Activated CD8-positive, alpha-beta memory T cell treated with anti-CD3 and anti-CD28 coated beads for 36 hours (primary cell): ENCODE measurements around the gene PLAU. TPM values are rescaled to one million over a fixed set of nuclear protein-coding genes. Genes with fewer than 3 reads are reported as not detected.
"Not testable (repeated sequence)": the region's sequence is repeated elsewhere in the genome, so short reads cannot be mapped to it uniquely, and the experiment has no call there.

Experiments used
- CTCF ChIA-PET: fragments of 350-600 bp; sonication (Branson Sonifier 250); formaldehyde crosslinking; loops from one replicate; lab custom pipeline; 2021; ENCODE audit warnings: antibody characterized with exemption; lab: Charles Lee
- POLR2A ChIA-PET: fragments of 350-600 bp; sonication (Branson Sonifier 250); formaldehyde crosslinking; loops from one replicate; lab custom pipeline; 2021; ENCODE audit warnings: antibody characterized with exemption; lab: Charles Lee
- total RNA-seq, 2 experiments: library from RNA; stranded (reverse); gene quantifications; one replicate each; pipeline ENCODE4 v1.2.3, GENCODE V29; 2021

Gene PLAU
- total RNA-seq, 2 experiments from 2014 or later: 0.25 to 0.38 TPM

DNA sequence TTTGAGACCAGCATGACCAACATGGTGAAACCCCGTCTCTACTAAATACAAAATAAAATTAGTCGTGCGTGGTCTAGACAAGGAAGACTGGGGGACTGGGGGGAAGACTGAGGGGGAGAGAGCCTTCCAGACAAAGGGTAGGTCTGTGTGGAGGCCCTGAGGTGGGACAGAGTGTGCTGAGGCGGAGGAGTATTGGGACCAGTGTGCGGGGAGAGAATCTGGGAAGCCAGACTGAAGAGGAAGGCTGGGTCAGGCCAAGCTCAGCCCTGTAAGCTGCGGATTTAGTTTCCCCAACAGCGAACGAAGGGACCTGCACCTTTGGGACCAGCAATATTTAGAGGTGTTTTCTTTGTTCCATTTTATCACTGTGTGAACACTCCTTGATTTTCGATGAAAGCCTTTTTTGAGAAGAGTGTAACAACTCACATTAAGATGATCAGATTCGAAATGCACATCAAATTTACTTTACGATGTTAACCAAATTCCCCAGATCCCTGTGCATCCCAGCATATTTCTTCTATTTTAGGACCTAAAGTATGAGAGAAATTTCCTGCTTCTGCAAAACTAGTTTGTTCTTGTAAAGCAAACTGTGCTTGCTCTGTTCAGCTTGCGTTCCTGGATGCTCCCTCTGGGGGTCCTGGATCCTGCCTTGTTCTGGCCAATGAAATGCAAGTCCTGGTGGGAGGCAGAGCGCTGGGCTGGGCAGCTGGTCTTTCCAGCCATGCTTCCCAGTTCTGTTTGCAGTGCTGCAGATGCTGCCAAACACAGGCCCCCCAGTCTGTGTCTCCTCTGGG, 39.4 kb downstream of the PLAU start:
- CTCF ChIA-PET: no interaction called here

DNA sequence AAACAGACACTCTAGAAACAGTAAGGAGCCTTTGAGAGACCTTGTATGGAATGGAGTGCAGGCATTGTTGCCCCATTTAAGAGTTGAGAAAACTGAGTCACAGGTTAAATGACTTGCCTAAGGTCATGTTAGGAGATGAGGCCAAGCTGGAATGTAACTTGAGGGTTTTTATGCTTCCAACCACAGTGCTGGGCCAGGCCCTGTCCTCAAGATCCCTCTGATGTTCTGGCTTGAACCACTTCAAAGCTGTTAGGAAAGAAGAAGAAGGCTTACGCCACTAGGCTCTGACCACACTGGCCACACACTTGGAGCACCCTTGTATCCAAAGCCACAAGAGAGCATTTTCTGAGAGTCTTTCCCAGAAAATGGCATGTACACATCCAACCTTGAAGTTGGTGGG, 42.7 kb downstream of the PLAU start:
- CTCF ChIA-PET: interaction anchor here (0.6 to 2.6 kb wide), 6 partner anchors 10 to 127 kb away, joined by 3 to 13 read pairs (median 4); no protein-coding TSS in a partner anchor
- POLR2A ChIA-PET: interaction anchor here (1.3 kb wide), 1 partner anchor 80 kb away, joined by 3 read pairs; the partner anchor contains the start of gene CAMK2G

More for the DNA sequence above, 39.4 kb downstream of the PLAU start:
- POLR2A ChIA-PET: no interaction called here

DNA sequence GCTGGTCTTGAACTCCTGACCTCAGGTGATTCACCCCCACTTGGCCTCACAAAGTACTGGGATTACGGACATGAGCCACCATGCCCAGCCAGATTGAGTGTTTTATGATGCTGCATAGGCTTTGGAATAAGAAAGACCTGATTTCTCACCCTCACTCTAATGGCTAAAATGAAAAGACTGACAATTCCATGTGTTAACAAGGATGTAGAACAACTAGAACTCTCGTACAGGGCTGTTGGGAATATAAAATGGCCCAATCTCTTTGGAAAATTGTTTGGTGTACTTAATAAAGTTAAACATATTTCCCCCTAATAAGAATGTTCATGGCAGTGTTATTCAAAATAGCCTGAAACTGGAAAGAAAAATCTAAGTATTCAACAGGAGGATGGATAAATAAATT, 43.8 kb downstream of the PLAU start:
- CTCF ChIA-PET: no interaction called here
- POLR2A ChIA-PET: no interaction called here

DNA sequence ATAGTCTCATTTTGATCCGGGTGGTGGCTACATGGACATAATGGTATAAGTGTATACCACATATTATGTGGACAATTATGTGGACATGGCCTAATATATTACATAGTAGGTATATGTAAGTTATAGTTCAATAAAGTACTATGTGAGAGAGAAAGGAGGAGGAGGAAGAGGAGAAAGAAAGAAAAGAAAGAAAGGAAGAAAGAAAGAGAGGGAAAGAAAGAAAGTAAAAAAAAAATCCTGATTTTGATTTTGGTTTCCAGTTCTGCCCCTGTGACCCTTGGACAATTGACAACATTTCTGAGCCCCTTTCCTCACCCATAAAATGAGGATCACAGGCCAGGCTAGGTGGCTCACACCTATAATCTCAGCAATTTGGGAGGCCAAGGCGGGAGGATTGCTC, 44.8 kb downstream of the PLAU start:
- CTCF ChIA-PET: interaction anchor here (0.9 to 3.5 kb wide), 3 partner anchors 12 to 96 kb away, joined by 3 to 14 read pairs (median 4); no protein-coding TSS in a partner anchor
- POLR2A ChIA-PET: no interaction called here

DNA sequence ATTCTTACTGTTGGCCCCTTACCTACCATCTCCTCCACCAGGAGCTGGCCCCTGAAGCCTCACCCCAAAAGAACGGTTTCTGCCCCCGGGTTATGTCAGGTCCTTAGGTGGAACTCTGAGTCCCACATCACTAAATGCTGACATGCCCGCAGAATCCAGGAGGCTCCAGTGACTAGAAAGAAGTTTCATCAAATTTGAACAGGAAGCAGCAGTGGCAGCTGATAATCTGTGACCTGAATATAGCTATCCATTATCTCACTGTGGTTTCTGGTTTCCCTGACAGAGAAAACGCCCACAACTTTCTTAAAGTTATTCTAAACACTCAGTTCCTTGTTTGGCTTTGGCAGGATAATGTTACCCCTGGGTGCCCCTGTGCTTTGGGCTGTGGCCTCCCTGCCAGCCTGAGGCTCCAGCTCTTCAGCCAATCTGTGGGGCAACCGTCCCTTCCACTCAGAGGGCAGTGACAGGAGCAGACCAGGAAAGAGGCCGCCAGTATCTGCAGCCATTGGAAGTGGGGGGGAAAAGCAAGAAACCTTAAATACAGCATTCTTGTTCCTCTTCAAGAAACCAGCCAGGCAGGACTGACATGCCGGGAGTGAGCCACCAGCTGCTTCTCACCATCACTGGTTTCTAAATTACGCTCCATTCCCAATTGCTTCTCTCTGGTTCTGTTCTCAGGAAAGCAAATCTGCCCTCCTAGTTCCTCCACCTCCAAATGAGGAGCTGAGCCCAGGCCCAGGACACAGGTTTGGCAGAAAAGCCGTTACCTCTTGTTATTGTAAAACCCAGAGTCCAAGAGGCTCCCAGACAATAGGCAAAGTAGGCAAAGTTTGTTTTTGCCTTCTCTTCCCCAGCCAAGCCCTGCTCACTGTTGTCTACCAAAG, 45.8 kb downstream of the PLAU start:
- POLR2A ChIA-PET: no interaction called here

DNA sequence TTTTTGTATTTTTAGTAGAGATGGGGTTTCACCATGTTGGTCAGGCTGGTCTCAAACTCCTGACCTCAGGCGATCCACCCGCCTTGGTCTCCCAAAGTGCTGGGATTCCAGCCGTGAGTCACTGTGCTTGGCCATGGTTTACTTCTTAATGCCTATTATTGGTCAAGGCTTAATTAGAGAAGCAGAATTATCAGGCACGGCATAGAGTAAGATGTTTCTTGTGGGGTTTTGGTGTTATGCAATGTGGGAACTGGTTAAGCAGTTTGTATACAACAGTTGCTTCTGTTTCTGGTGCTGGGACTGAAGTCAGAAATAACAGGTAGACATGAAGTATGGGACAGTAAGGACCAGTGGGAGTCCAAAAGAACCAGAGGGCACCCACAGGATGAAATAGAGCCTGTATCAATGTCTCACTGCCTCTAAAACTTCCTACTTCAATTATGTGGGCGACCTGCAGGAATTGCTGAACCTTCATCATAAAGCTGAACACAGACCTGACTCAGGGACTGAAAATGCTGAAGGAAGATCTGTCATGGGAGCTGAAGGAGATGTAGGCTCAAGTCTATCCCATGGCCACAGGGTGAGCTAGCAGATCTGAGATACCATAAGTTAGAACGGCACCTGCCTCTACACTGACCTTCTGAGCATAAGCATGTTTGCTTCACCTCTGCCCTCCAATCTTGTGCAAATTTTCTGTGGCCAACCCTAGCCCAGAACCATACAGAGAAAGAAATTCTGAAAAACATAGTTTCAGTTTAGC, 48.7 kb downstream of the PLAU start:
- CTCF ChIA-PET: interaction anchor here (1.1 kb wide), 1 partner anchor 80 kb away, joined by 3 read pairs; no protein-coding TSS in a partner anchor
- POLR2A ChIA-PET: no interaction called here

More for the DNA sequence above, 45.8 kb downstream of the PLAU start:
- CTCF ChIA-PET: interaction anchor here (0.5 to 3.5 kb wide), 14 partner anchors 13 to 199 kb away, joined by 3 to 14 read pairs (median 4); partner anchors contain the start of gene PLAU

DNA sequence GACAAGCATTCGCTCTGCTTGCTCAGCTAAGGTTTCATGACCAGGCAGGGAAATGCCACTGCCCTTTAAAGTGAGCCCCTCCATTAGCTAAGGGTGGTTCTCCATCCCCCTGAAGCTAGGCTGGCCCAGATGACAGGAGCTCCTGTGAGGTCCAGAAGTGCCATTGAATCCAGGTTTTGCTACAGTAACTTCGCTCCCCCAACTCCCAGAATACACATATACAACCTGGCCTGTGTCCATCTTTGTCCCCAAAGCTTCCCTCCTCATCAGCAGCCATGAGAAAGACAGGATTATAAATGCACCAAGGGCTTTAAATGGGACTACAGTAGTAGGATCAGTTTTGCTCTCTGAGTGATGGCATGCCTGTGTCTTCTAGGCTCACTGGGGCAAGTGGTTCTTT, 51.5 kb downstream of the PLAU start:
- POLR2A ChIA-PET: no interaction called here

DNA sequence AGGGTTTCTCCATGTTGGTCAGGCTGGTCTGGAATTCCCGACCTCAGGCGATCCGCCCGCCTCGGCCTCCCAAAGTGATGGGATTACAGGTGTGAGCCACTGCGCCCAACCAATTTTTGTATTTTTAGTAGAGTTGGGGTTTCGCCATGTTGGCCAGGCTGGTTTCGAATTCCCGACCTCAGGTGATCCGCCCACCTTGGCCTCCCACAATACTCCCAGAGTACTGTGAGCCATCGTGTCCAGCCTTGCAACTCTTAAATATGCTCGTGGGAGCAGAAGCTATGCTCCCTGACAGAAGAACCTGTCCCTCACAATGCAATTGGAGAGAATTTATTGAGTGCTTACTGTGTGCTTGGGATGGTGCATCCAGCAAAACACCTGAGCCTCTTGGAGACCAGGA, 52.6 kb downstream of the PLAU start:
- POLR2A ChIA-PET, CTCF ChIA-PET: not testable (repeated sequence)

More for the DNA sequence above, 51.5 kb downstream of the PLAU start:
- CTCF ChIA-PET: no interaction called here

DNA sequence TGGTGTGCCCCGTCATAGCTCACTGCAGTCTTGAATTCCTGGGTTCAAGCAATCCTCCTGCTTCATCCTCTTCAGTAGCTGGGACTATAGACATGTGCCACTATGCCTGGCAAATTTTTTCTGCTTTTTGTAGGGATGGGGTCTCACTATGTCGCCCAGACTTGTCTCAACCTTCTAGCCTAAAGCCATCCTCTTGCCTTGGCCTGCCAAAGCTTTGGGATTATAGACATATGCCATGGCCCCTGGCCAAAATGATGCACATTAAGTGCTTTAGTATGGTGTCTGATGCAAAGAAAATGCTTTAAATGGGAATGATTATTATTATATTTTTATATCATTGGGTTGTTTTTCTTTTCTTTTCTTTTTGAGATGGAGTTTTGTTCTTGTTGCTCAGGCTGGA, 53.8 kb downstream of the PLAU start:
- CTCF ChIA-PET: no interaction called here

DNA sequence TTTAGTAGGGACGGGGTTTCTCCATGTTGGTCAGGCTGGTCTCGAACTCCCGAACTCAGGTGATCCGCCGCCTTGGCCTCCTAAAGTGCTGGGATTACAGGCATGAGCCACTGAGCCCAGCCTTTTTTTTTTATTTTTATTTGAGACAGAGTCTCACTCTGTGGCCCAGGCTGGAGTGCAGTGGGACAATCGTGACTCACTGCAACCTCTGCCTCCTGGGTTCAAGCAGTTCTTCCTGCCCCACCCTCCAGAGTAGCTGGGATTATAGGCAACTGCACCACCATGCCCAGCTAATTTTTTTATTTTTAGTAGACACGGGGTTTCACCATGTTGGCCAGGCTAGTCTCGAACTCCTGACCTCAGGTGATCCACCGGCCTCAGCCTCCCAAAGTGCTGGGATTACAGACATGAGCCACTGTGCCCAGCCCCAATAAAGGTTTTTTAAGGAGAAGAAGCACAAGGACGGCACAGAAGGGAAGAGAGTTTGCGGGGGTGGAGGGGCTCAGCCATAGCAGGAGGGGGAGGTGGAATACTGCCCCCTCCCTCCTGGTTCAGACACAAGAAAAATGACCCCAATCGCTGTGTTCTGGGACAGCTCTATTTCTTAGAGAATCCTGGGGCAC, 54.4 kb downstream of the PLAU start:
- POLR2A ChIA-PET, CTCF ChIA-PET: not testable (repeated sequence)

More for the DNA sequence above, 53.8 kb downstream of the PLAU start:
- POLR2A ChIA-PET: no interaction called here

DNA sequence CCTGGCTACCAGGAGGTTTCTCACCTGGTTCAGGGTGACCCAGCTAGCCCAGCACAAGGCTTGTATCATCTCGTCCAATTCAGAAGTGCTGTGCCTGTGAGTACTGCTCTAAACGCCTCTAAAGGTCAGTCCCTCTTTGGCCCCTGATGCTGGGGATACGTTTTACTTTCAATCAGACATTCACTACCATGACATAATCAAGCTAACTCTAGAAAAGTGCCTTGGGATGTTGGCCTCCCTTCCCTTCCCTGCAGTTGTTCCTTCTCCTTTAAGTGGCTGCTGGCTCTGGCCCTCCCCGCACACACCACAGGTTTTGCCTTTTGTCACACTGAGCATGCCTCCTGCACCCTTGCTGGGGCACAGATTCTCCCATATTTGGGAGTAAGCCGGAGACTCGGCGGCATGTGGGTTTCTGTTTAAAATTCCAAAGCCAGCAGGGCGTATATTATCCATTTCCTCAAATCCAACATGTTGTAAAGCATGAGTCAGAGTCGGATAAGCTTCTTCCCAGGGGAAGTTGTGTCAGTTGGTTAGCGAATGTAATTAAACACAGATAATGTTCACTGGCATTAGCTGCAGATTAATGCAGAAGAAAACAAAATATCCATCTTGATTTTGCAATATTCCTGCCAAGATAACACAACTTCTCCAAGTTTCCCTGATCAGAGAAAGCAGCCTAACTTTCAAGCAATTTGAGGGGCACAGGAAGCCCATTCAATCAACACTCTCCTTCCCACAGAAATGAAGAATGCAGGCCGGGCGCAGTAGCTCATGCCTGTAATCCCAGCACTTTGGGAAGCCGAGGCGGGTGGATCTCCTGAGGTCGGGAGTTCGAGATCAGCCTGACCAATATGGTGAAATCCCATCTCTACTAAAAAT, 55.2 kb downstream of the PLAU start:
- CTCF ChIA-PET: interaction anchor here (1.2 kb wide), 1 partner anchor 8 kb away, joined by 6 read pairs; no protein-coding TSS in a partner anchor
- POLR2A ChIA-PET: no interaction called here

DNA sequence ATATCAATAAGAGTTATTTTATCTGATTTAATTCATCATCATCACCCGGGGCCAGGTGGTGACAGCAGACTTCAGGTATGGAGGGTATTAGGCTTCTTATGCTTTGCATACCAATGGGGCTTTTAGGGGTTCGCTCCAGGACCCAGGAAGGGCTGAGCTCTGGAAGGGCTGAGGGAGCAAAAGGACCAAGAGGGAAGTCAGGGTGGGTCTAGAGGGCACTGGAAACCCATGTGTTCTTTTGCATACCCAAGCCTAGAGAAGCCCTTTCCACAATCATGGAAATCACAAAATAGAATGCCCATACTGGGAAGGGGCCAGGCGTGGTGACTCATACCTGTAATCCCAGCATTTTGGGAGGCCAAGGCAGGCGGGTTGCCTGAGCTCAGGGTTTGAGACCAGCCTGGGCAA, 56.1 kb downstream of the PLAU start:
- CTCF ChIA-PET: interaction anchor here (1.2 kb wide), 1 partner anchor 9 kb away, joined by 6 read pairs; no protein-coding TSS in a partner anchor
- POLR2A ChIA-PET: no interaction called here

Other genes starting within 250 kb of the PLAU start
- gene AGAP5, start 213.0 kb upstream of the PLAU start, total RNA-seq: 1 to 10 TPM; 7.5 to 8.6 TPM
- 10 to 100 TPM; 89.0 to 89.9 TPM for gene SEC24C, start 166.8 kb upstream of the PLAU start, total RNA-seq
- 10 to 100 TPM; 34.9 to 36.2 TPM for gene CHCHD1, start 129.1 kb upstream of the PLAU start, total RNA-seq
- gene ZSWIM8, start 125.5 kb upstream of the PLAU start, total RNA-seq: 10 to 100 TPM; 45.9 to 50.5 TPM
- 10 to 100 TPM; 38.5 to 41.6 TPM for gene NDST2, start 99.5 kb upstream of the PLAU start, total RNA-seq
- 10 to 100 TPM; 15.8 to 16.2 TPM for gene CAMK2G, start 36.6 kb upstream of the PLAU start, total RNA-seq
- 10 to 100 TPM; 25.4 to 25.9 TPM for gene VCL, start 87.0 kb downstream of the PLAU start, total RNA-seq
- gene AP3M1, start 239.7 kb downstream of the PLAU start, total RNA-seq: 10 to 100 TPM; 56.6 to 58.0 TPM
- 10 to 100 TPM; 62.6 to 64.5 TPM for gene ADK, start 240.1 kb downstream of the PLAU start, total RNA-seq